Gastroesophageal sphincter (tissue), 4 donors: ENCODE data around the gene GRM7. TPM values are rescaled to one million over a fixed set of nuclear protein-coding genes. Genes with fewer than 3 reads are reported as not detected.

ENCODE experiments used
- ATAC-seq: fragments of 150-250 bp; one replicate; pipeline ENCODE4 v1.9.1; 2016; ENCODE audit warnings: mild to moderate bottlenecking, moderate library complexity
- H3K27ac ChIP-seq, 4 donors: fragments of 200-600 bp; sonication (generic) in 3 of 4; 1 replicate in 3 of 4; 2 replicates in 1 of 4; pipeline ENCODE4 v1.5.1; 2016 to 2019
- H3K27me3 ChIP-seq: fragments of 200-600 bp; sonication (generic); one replicate; pipeline ENCODE4 v1.5.1; 2019
- H3K36me3 ChIP-seq, 2 donors: fragments of 200-600 bp; sonication (generic); one replicate each; pipeline ENCODE4 v1.5.1; 2019; ENCODE audit warnings: control low read depth in 1 of 2
- H3K4me1 ChIP-seq, 3 donors: fragments of 200-600 bp; sonication (generic); 1 replicate in 2 of 3; 2 replicates in 1 of 3; pipeline ENCODE4 v1.5.1; 2016 to 2019; ENCODE audit warnings: control low read depth in 2 of 3
- H3K4me3 ChIP-seq, 2 donors: fragments of 200-600 bp; sonication (generic); one replicate each; pipeline ENCODE4 v1.5.1; 2019; ENCODE audit warnings: mild to moderate bottlenecking in 1 of 2, moderate library complexity in 1 of 2
- H3K9me3 ChIP-seq, 3 donors: fragments of 200-600 bp; sonication (generic); one replicate each; pipeline ENCODE4 v1.5.1; 2017 to 2019; ENCODE audit warnings: control low read depth in 2 of 3
- EP300 ChIP-seq: sonication (generic); formaldehyde crosslinking; IDR thresholded peaks from one replicate; pipeline ENCODE4 v1.6.1; 2017; ENCODE audit warnings: antibody characterized with exemption, mild to moderate bottlenecking
- POLR2A ChIP-seq, 2 donors: fragments of 450-650 bp; IDR thresholded peaks; one replicate each; pipeline ENCODE4 v1.6.1; 2017; ENCODE audit warnings: antibody characterized with exemption in 2 of 2, mild to moderate bottlenecking in 2 of 2, moderate library complexity in 1 of 2
- POLR2AphosphoS5 ChIP-seq: sonication (generic); formaldehyde crosslinking; IDR thresholded peaks from one replicate; pipeline ENCODE4 v1.6.1; 2017; ENCODE audit warnings: antibody characterized with exemption
- WGBS, 2 donors: methylation state at CpG; one replicate each; pipeline ENCODE4 v1.1.5; 2018; ENCODE audit warnings: low coverage in 1 of 2; 5-methylcytosine and 5-hydroxymethylcytosine counted together
- total RNA-seq, 4 donors: library from RNA; depleted of rRNA; stranded (reverse); fragments of >200 nt; gene quantifications; one replicate each; pipeline ENCODE4 v1.1.0, GENCODE V29; 2016
- TF ChIP-seq, protein P1 (sequence below), 4 experiments: fragments of 200-600 bp in 2 of 4; fragments of 450-650 bp in 2 of 4; sonication (generic) in 1 of 4; IDR thresholded peaks; one replicate each; pipeline ENCODE4 v1.5.1; 2017 to 2019; ENCODE audit warnings: antibody characterized with exemption in 4 of 4, mild to moderate bottlenecking in 2 of 4, moderate library complexity in 2 of 4

GRM7 gene
- total RNA-seq, 4 donors from 2014 or later: 0.40 to 7.6 TPM; not detected in 2

GRCh38 chr3:7166460-7166859 is 305.5 kb downstream of the GRM7 start:
- WGBS, 2 donors: 48 to 76% methylated on average over 4 of the region's 4 CpGs
- peak; percentile 39 for ATAC-seq
- TF ChIP-seq, protein P1, sequence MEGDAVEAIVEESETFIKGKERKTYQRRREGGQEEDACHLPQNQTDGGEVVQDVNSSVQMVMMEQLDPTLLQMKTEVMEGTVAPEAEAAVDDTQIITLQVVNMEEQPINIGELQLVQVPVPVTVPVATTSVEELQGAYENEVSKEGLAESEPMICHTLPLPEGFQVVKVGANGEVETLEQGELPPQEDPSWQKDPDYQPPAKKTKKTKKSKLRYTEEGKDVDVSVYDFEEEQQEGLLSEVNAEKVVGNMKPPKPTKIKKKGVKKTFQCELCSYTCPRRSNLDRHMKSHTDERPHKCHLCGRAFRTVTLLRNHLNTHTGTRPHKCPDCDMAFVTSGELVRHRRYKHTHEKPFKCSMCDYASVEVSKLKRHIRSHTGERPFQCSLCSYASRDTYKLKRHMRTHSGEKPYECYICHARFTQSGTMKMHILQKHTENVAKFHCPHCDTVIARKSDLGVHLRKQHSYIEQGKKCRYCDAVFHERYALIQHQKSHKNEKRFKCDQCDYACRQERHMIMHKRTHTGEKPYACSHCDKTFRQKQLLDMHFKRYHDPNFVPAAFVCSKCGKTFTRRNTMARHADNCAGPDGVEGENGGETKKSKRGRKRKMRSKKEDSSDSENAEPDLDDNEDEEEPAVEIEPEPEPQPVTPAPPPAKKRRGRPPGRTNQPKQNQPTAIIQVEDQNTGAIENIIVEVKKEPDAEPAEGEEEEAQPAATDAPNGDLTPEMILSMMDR (IDR thresholded peaks at IDR 0.05): no peak
- TF ChIP-seq POLR2AphosphoS5 (no peak), POLR2A (IDR thresholded peaks at IDR 0.05) (no peak), EP300 (no peak)
- H3K27me3 ChIP-seq: no peaks in the 10 kb centered on the region
- no peaks in the 10 kb centered on the region for H3K36me3 ChIP-seq
- no peak overlapping the region for H3K27ac ChIP-seq
- peaks cover 0 to 14% (median 0%) of the 10 kb centered on the region in 3 donors for H3K4me1 ChIP-seq
- H3K4me3 ChIP-seq: no peak overlapping the region
- H3K9me3 ChIP-seq: no peaks in the 10 kb centered on the region

GRCh38 chr3:7171493-7171892 is 310.6 kb downstream of the GRM7 start:
- no peak for ATAC-seq
- no peak overlapping the region for H3K4me3 ChIP-seq
- peaks cover 0 to 8% (median 0%) of the 10 kb centered on the region in 3 donors for H3K4me1 ChIP-seq
- H3K27ac ChIP-seq: no peak overlapping the region
- no peaks in the 10 kb centered on the region for H3K36me3 ChIP-seq
- H3K9me3 ChIP-seq: no peaks in the 10 kb centered on the region
- WGBS, 2 donors: 72% methylated on average over 3 of the region's 4 CpGs; no CpG with 5 or more reads in 1 of the 2 donors
- H3K27me3 ChIP-seq: no peaks in the 10 kb centered on the region
- no peak for TF ChIP-seq POLR2A (IDR thresholded peaks at IDR 0.05)
- TF ChIP-seq EP300: no peak
- TF ChIP-seq, protein P1 (IDR thresholded peaks at IDR 0.05): no peak
- no peak for TF ChIP-seq POLR2AphosphoS5

DNA sequence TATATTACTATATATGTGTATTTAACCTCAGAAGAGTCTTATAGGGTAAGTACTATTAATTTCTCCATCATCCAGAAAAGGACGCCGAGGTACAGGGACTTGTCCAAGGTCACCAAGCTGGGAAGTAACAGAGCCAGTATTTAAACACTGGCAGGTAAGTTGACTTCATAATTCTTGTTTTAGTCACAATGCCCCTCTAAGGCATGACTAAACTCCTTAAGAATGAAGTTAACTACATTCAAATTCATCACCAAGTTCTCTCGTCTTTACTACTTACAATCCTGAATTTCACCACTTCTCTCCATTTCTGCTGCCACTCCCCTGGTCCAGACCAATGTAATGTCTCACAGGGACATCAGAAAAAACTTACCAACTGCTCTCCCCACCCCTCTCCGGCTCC is 312.1 kb downstream of the GRM7 start:
- Histone ChIP-seq H3K36me3 (no peaks in the 10 kb centered on the region), H3K27ac (no peak overlapping the region), H3K4me3 (no peak overlapping the region), H3K27me3 (no peaks in the 10 kb centered on the region), H3K9me3 (no peaks in the 10 kb centered on the region), H3K4me1 (no peaks in the 10 kb centered on the region)
- TF ChIP-seq EP300: no peak
- TF ChIP-seq POLR2AphosphoS5: no peak
- TF ChIP-seq, protein P1 (IDR thresholded peaks at IDR 0.05): no peak
- no peak for TF ChIP-seq POLR2A (IDR thresholded peaks at IDR 0.05)
- WGBS, 2 donors: 92 to 94% methylated on average over 4 of the region's 4 CpGs
- ATAC-seq: no peak

GRCh38 chr3:7188551-7188950 is 327.6 kb downstream of the GRM7 start:
- Histone ChIP-seq H3K27me3 (no peaks in the 10 kb centered on the region), H3K36me3 (no peaks in the 10 kb centered on the region), H3K4me1 (no peaks in the 10 kb centered on the region), H3K9me3 (no peaks in the 10 kb centered on the region), H3K4me3 (no peak overlapping the region), H3K27ac (no peak overlapping the region)
- WGBS, 2 donors: 80% methylated on average over 1 of the region's 1 CpG; no CpG with 5 or more reads in 1 of the 2 donors
- TF ChIP-seq, protein P1 (IDR thresholded peaks at IDR 0.05): no peak
- TF ChIP-seq EP300 (no peak), POLR2AphosphoS5 (no peak), POLR2A (IDR thresholded peaks at IDR 0.05) (no peak)
- ATAC-seq: no peak

- H3K9me3 ChIP-seq: no peaks in the 10 kb centered on the region
- WGBS, 2 donors: 76 to 91% methylated on average over 3 to 4 of the region's 4 CpGs
- H3K4me1 ChIP-seq: no peaks in the 10 kb centered on the region
- H3K36me3 ChIP-seq: no peaks in the 10 kb centered on the region
- no peak overlapping the region for H3K4me3 ChIP-seq
- no peaks in the 10 kb centered on the region for H3K27me3 ChIP-seq
- no peak for TF ChIP-seq EP300
- TF ChIP-seq, protein P1 (IDR thresholded peaks at IDR 0.05): no peak
- TF ChIP-seq POLR2AphosphoS5: no peak
- ATAC-seq: no peak
- H3K27ac ChIP-seq: no peak overlapping the region
Observed at GRCh38 chr3:7190095-7190494, 329.2 kb downstream of the GRM7 start.
